ENCODE measurements around the gene GARIN5A.

- TF ChIP-seq, protein P1, sequence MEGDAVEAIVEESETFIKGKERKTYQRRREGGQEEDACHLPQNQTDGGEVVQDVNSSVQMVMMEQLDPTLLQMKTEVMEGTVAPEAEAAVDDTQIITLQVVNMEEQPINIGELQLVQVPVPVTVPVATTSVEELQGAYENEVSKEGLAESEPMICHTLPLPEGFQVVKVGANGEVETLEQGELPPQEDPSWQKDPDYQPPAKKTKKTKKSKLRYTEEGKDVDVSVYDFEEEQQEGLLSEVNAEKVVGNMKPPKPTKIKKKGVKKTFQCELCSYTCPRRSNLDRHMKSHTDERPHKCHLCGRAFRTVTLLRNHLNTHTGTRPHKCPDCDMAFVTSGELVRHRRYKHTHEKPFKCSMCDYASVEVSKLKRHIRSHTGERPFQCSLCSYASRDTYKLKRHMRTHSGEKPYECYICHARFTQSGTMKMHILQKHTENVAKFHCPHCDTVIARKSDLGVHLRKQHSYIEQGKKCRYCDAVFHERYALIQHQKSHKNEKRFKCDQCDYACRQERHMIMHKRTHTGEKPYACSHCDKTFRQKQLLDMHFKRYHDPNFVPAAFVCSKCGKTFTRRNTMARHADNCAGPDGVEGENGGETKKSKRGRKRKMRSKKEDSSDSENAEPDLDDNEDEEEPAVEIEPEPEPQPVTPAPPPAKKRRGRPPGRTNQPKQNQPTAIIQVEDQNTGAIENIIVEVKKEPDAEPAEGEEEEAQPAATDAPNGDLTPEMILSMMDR (conservative IDR thresholded peaks at IDR 0.05; ENCODE audit: low read depth in 2 of 2), result no peak
- TF ChIP-seq EZH2 (IDR thresholded peaks at IDR 0.05; ENCODE audit: low read depth, unreplicated experiment) (no peak), REST (IDR thresholded peaks at IDR 0.05; ENCODE audit: unreplicated experiment) (no peak)
Observed at GRCh38 chr19:50420127-50420526, 56.5 kb downstream of the GARIN5A start.
